GM18861 (cell line): ENCODE data around the gene TPRX2.
"Not testable (repeated sequence)": the region's sequence is repeated elsewhere in the genome, so short reads cannot be mapped to it uniquely, and the experiment has no call there.

Source experiments
- ATAC-seq: cut with Tn5 transposase; IDR thresholded peaks from one replicate; pipeline ENCODE4 v1.9.1; 2021; ENCODE audit not compliant: unreplicated experiment

TPRX2 gene

GRCh38 chr19:47860602-47861297 is 1.7 kb downstream of the TPRX2 start:
- no peak for ATAC-seq

GRCh38 chr19:47861630-47862029 is 2.6 kb downstream of the TPRX2 start:
- ATAC-seq: no peak

- ATAC-seq: no peak
Measured at GRCh38 chr19:47863514-47863936, 4.5 kb downstream of the TPRX2 start.

GRCh38 chr19:47865166-47865565 is 6.1 kb downstream of the TPRX2 start:
- ATAC-seq: no peak

GRCh38 chr19:47878906-47879305 is 19.9 kb downstream of the TPRX2 start:
- ATAC-seq: no peak

- not testable (repeated sequence) for ATAC-seq
Measured at GRCh38 chr19:47879385-47879784, 20.4 kb downstream of the TPRX2 start.

GRCh38 chr19:47881757-47882156 is 22.7 kb downstream of the TPRX2 start:
- ATAC-seq: no peak

GRCh38 chr19:47882890-47883289 is 23.9 kb downstream of the TPRX2 start:
- no peak for ATAC-seq

GRCh38 chr19:47885067-47885463 is 26.0 kb downstream of the TPRX2 start:
- ATAC-seq: no peak

- no peak for ATAC-seq
Measured at GRCh38 chr19:47886010-47886559, 27.1 kb downstream of the TPRX2 start, which contains the start of gene SULT2A1. TSS of gene SULT2A1 (minus strand) at chr19:47886315. CDS start at chr19:47886257, 58 bp downstream.

- ATAC-seq: no peak
Measured at GRCh38 chr19:47890865-47891621, 32.0 kb downstream of the TPRX2 start.

GRCh38 chr19:47891622-47891922 is 32.5 kb downstream of the TPRX2 start:
- ATAC-seq: no peak

GRCh38 chr19:47891923-47892666 is 33.1 kb downstream of the TPRX2 start:
- ATAC-seq: no peak

- ATAC-seq: no peak
Measured at GRCh38 chr19:47895165-47895782, 36.2 kb downstream of the TPRX2 start.

GRCh38 chr19:47896019-47896418 is 37.0 kb downstream of the TPRX2 start:
- ATAC-seq: no peak

- ATAC-seq: no peak
Measured at GRCh38 chr19:47896773-47897172, 37.7 kb downstream of the TPRX2 start.

- no peak for ATAC-seq
Measured at GRCh38 chr19:47897861-47898260, 38.8 kb downstream of the TPRX2 start.

GRCh38 chr19:47899335-47899734 is 40.3 kb downstream of the TPRX2 start:
- ATAC-seq: no peak

- ATAC-seq: no peak
Measured at GRCh38 chr19:47901370-47901769, 42.3 kb downstream of the TPRX2 start.

- ATAC-seq: not testable (repeated sequence)
Measured at GRCh38 chr19:47909350-47909749, 50.3 kb downstream of the TPRX2 start.

- not testable (repeated sequence) for ATAC-seq
Measured at GRCh38 chr19:47910191-47910590, 51.2 kb downstream of the TPRX2 start.
